ENCODE data around the gene IDS.
"Not testable (repeated sequence)": the region's sequence is repeated elsewhere in the genome, so short reads cannot be mapped to it uniquely, and the experiment has no call there.

Gene IDS

GRCh38 chrX:149504915-149505651 is at the start of gene IDS:
Gene IDS, minus strand, starts transcription at chrX:149505306. Its CDS starts 169 bp downstream, at chrX:149505137.
- TF ChIP-seq ZFX (IDR thresholded peaks at IDR 0.05) (peak; percentile 55), CTCF (conservative IDR thresholded peaks at IDR 0.05) (0 out of 2 replicates have a peak, but pooled peaks have one; percentile 5)
- H3K27ac ChIP-seq: peak within 1 kb of the TSS; percentile 68

- H3K27ac ChIP-seq: not testable (repeated sequence)
Observed at GRCh38 chrX:149551939-149552248, 46.8 kb upstream of the IDS start.

GRCh38 chrX:149551245-149551938 is 46.3 kb upstream of the IDS start:
- not testable (repeated sequence) for H3K27ac ChIP-seq

- H3K27ac ChIP-seq: not testable (repeated sequence)
Observed at GRCh38 chrX:149550454-149550853, 45.3 kb upstream of the IDS start.

GRCh38 chrX:149549701-149550100 is 44.6 kb upstream of the IDS start, which contains the start of gene HSFX3:
Gene HSFX3, minus strand, starts transcription at chrX:149549924. Its CDS starts 72 bp downstream, at chrX:149549852.
- not testable (repeated sequence) for H3K27ac ChIP-seq

GRCh38 chrX:149547782-149548181 is 42.7 kb upstream of the IDS start:
- not testable (repeated sequence) for H3K27ac ChIP-seq

- H3K27ac ChIP-seq: not testable (repeated sequence)
Observed at GRCh38 chrX:149546962-149547361, 41.9 kb upstream of the IDS start.

GRCh38 chrX:149545545-149546543 is 40.7 kb upstream of the IDS start:
- not testable (repeated sequence) for H3K27ac ChIP-seq

- TF ChIP-seq ZFX (IDR thresholded peaks at IDR 0.05) (no peak), CTCF (conservative IDR thresholded peaks at IDR 0.05) (no peak)
- peak overlapping the region; percentile 93 for H3K27ac ChIP-seq
Observed at GRCh38 chrX:149541521-149542047, 36.5 kb upstream of the IDS start.

- no peak for TF ChIP-seq CTCF (conservative IDR thresholded peaks at IDR 0.05)
- no peak for TF ChIP-seq ZFX (IDR thresholded peaks at IDR 0.05)
- H3K27ac ChIP-seq: peak within 1 kb of the TSS; percentile 93
Observed at GRCh38 chrX:149540621-149541520, 35.8 kb upstream of the IDS start, which contains the start of gene EOLA1. Gene EOLA1, plus strand, starts transcription at chrX:149541012. Its CDS starts 4,619 bp downstream, at chrX:149545631.
